ENCODE data around the gene CES3.
A peak's percentile ranks its signal among the peaks of the same experiment; 100 is the strongest.

CES3 gene

GRCh38 chr16:66920299-66920590 lies 40.8 kb upstream of the CES3 start:
- no peak overlapping the region for H3K9ac ChIP-seq (ENCODE audit: low read depth, low read length)
- no peaks in the 10 kb centered on the region for H3K9me3 ChIP-seq (replicated peaks; ENCODE audit: low read length)
- no peak overlapping the region for H3K4me2 ChIP-seq (ENCODE audit: low read length)
- no peak overlapping the region for H3K4me3 ChIP-seq (ENCODE audit: low read length)
- peaks cover 17% of the 10 kb centered on the region for H3K4me1 ChIP-seq (ENCODE audit: control insufficient read depth, insufficient read depth, low read length)
- H3K36me3 ChIP-seq (ENCODE audit: insufficient read depth, low read length): no peaks in the 10 kb centered on the region
- H3K27me3 ChIP-seq (ENCODE audit: control insufficient read depth, insufficient read depth, low read length): peaks cover 50% of the 10 kb centered on the region

- Histone ChIP-seq H3K4me2 (ENCODE audit: low read length) (no peak overlapping the region), H3K4me3 (ENCODE audit: low read length) (no peak overlapping the region), H3K36me3 (ENCODE audit: insufficient read depth, low read length) (no peaks in the 10 kb centered on the region), H3K9ac (ENCODE audit: low read depth, low read length) (no peak overlapping the region), H3K27me3 (ENCODE audit: control insufficient read depth, insufficient read depth, low read length) (peaks cover 44% of the 10 kb centered on the region), H3K4me1 (ENCODE audit: control insufficient read depth, insufficient read depth, low read length) (peaks cover 24% of the 10 kb centered on the region), H3K9me3 (replicated peaks; ENCODE audit: low read length) (no peaks in the 10 kb centered on the region)
Measured at GRCh38 chr16:66920924-66921680, 40.0 kb upstream of the CES3 start.

- Histone ChIP-seq H3K27me3 (ENCODE audit: control insufficient read depth, insufficient read depth, low read length) (peaks cover 37% of the 10 kb centered on the region), H3K4me3 (ENCODE audit: low read length) (no peak overlapping the region), H3K9ac (ENCODE audit: low read depth, low read length) (no peak overlapping the region), H3K4me2 (ENCODE audit: low read length) (no peak overlapping the region), H3K4me1 (ENCODE audit: control insufficient read depth, insufficient read depth, low read length) (peaks cover 31% of the 10 kb centered on the region), H3K9me3 (replicated peaks; ENCODE audit: low read length) (no peaks in the 10 kb centered on the region), H3K36me3 (ENCODE audit: insufficient read depth, low read length) (no peaks in the 10 kb centered on the region)
Measured at GRCh38 chr16:66921729-66922450, 39.2 kb upstream of the CES3 start.

- Histone ChIP-seq H3K9ac (ENCODE audit: low read depth, low read length) (no peak overlapping the region), H3K27me3 (ENCODE audit: control insufficient read depth, insufficient read depth, low read length) (peaks cover 30% of the 10 kb centered on the region), H3K4me1 (ENCODE audit: control insufficient read depth, insufficient read depth, low read length) (peaks cover 45% of the 10 kb centered on the region), H3K36me3 (ENCODE audit: insufficient read depth, low read length) (no peaks in the 10 kb centered on the region), H3K9me3 (replicated peaks; ENCODE audit: low read length) (no peaks in the 10 kb centered on the region), H3K4me3 (ENCODE audit: low read length) (no peak overlapping the region), H3K4me2 (ENCODE audit: low read length) (peak overlapping the region; percentile 43)
Measured at GRCh38 chr16:66923247-66923731, 37.8 kb upstream of the CES3 start.

- Histone ChIP-seq H3K4me3 (ENCODE audit: low read length) (no peak overlapping the region), H3K27me3 (ENCODE audit: control insufficient read depth, insufficient read depth, low read length) (peaks cover 29% of the 10 kb centered on the region), H3K9ac (ENCODE audit: low read depth, low read length) (no peak overlapping the region), H3K4me2 (ENCODE audit: low read length) (no peak overlapping the region), H3K9me3 (replicated peaks; ENCODE audit: low read length) (no peaks in the 10 kb centered on the region), H3K4me1 (ENCODE audit: control insufficient read depth, insufficient read depth, low read length) (peaks cover 49% of the 10 kb centered on the region), H3K36me3 (ENCODE audit: insufficient read depth, low read length) (no peaks in the 10 kb centered on the region)
Measured at GRCh38 chr16:66923866-66924265, 37.2 kb upstream of the CES3 start.

GRCh38 chr16:66924527-66925321 lies 36.3 kb upstream of the CES3 start:
- H3K4me1 ChIP-seq (ENCODE audit: control insufficient read depth, insufficient read depth, low read length): peaks cover 49% of the 10 kb centered on the region
- peak overlapping the region; percentile 48 for H3K4me3 ChIP-seq (ENCODE audit: low read length)
- peaks cover 21% of the 10 kb centered on the region for H3K27me3 ChIP-seq (ENCODE audit: control insufficient read depth, insufficient read depth, low read length)
- no peak overlapping the region for H3K9ac ChIP-seq (ENCODE audit: low read depth, low read length)
- no peaks in the 10 kb centered on the region for H3K36me3 ChIP-seq (ENCODE audit: insufficient read depth, low read length)
- H3K4me2 ChIP-seq (ENCODE audit: low read length): peak overlapping the region; percentile 72
- H3K9me3 ChIP-seq (replicated peaks; ENCODE audit: low read length): no peaks in the 10 kb centered on the region

GRCh38 chr16:66925322-66925840 lies 35.7 kb upstream of the CES3 start, which contains the start of gene RRAD:
TSS of gene RRAD (minus strand) at chr16:66925535. CDS start at chr16:66925179, 356 bp downstream.
- Histone ChIP-seq H3K9ac (ENCODE audit: low read depth, low read length) (peak within 1 kb of the TSS; percentile 27), H3K27me3 (ENCODE audit: control insufficient read depth, insufficient read depth, low read length) (peaks cover 15% of the 10 kb centered on the region), H3K4me2 (ENCODE audit: low read length) (peak within 1 kb of the TSS; percentile 72), H3K4me1 (ENCODE audit: control insufficient read depth, insufficient read depth, low read length) (peaks cover 49% of the 10 kb centered on the region), H3K36me3 (ENCODE audit: insufficient read depth, low read length) (no peaks in the 10 kb centered on the region), H3K4me3 (ENCODE audit: low read length) (peak within 1 kb of the TSS; percentile 48), H3K9me3 (replicated peaks; ENCODE audit: low read length) (no peaks in the 10 kb centered on the region)

- peaks cover 49% of the 10 kb centered on the region for H3K4me1 ChIP-seq (ENCODE audit: control insufficient read depth, insufficient read depth, low read length)
- H3K9ac ChIP-seq (ENCODE audit: low read depth, low read length): peak overlapping the region; percentile 27
- H3K27me3 ChIP-seq (ENCODE audit: control insufficient read depth, insufficient read depth, low read length): peaks cover 9% of the 10 kb centered on the region
- peak overlapping the region; percentile 25 for H3K4me2 ChIP-seq (ENCODE audit: low read length)
- H3K4me3 ChIP-seq (ENCODE audit: low read length): no peak overlapping the region
- H3K9me3 ChIP-seq (replicated peaks; ENCODE audit: low read length): no peaks in the 10 kb centered on the region
- no peaks in the 10 kb centered on the region for H3K36me3 ChIP-seq (ENCODE audit: insufficient read depth, low read length)
Measured at GRCh38 chr16:66926171-66926947, 34.7 kb upstream of the CES3 start.

GRCh38 chr16:66926961-66927436 lies 34.1 kb upstream of the CES3 start:
- H3K27me3 ChIP-seq (ENCODE audit: control insufficient read depth, insufficient read depth, low read length): peaks cover 7% of the 10 kb centered on the region
- H3K9me3 ChIP-seq (replicated peaks; ENCODE audit: low read length): no peaks in the 10 kb centered on the region
- peaks cover 49% of the 10 kb centered on the region for H3K4me1 ChIP-seq (ENCODE audit: control insufficient read depth, insufficient read depth, low read length)
- peaks cover 4% of the 10 kb centered on the region for H3K36me3 ChIP-seq (ENCODE audit: insufficient read depth, low read length)
- no peak overlapping the region for H3K4me3 ChIP-seq (ENCODE audit: low read length)
- peak overlapping the region; percentile 27 for H3K9ac ChIP-seq (ENCODE audit: low read depth, low read length)
- peak overlapping the region; percentile 46 for H3K4me2 ChIP-seq (ENCODE audit: low read length)

GRCh38 chr16:66927918-66928649 lies 33.0 kb upstream of the CES3 start:
- H3K4me1 ChIP-seq (ENCODE audit: control insufficient read depth, insufficient read depth, low read length): peaks cover 48% of the 10 kb centered on the region
- peaks cover 8% of the 10 kb centered on the region for H3K36me3 ChIP-seq (ENCODE audit: insufficient read depth, low read length)
- no peak overlapping the region for H3K4me3 ChIP-seq (ENCODE audit: low read length)

More at GRCh38 chr16:66927918-66928649, 33.0 kb upstream of the CES3 start:
- H3K27me3 ChIP-seq (ENCODE audit: control insufficient read depth, insufficient read depth, low read length): peaks cover 7% of the 10 kb centered on the region
- H3K9me3 ChIP-seq (replicated peaks; ENCODE audit: low read length): no peaks in the 10 kb centered on the region
- no peak overlapping the region for H3K9ac ChIP-seq (ENCODE audit: low read depth, low read length)
- no peak overlapping the region for H3K4me2 ChIP-seq (ENCODE audit: low read length)
